HG03025 (cell line): ENCODE data around the gene ADSS1.
A peak's percentile ranks its signal among the peaks of the same experiment; 100 is the strongest.

Source experiments
- ATAC-seq: cut with Tn5 transposase; IDR thresholded peaks from one replicate; pipeline ENCODE4 v1.9.1; 2021; ENCODE audit warnings: mild to moderate bottlenecking, moderate library complexity; ENCODE audit not compliant: unreplicated experiment, low FRiP score

Gene ADSS1

GRCh38 chr14:104723651-104724406 is at the start of gene ADSS1:
Gene ADSS1, plus strand, starts transcription at chr14:104724229. Its CDS starts 42 bp downstream, at chr14:104724271.
- peak; percentile 51 for ATAC-seq

DNA sequence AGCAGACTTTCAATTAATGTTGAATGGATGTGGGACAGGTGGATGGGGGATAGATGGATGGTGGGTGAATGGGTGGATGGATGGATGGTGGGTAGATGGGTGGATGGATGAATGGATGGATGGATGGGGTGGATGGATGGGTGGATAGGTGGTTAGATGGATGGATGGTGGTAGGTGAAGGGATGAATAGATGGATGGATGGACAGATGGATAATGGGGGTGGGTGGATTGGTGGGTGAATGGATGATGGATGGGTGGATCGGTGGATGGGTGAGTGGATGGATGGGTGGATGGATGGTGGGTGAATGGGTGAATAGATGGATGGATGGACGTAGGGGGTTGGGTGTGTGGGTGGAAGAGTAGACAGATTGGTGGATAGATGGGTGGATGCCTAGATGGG is 48.6 kb upstream of the ADSS1 start:
- no peak for ATAC-seq

DNA sequence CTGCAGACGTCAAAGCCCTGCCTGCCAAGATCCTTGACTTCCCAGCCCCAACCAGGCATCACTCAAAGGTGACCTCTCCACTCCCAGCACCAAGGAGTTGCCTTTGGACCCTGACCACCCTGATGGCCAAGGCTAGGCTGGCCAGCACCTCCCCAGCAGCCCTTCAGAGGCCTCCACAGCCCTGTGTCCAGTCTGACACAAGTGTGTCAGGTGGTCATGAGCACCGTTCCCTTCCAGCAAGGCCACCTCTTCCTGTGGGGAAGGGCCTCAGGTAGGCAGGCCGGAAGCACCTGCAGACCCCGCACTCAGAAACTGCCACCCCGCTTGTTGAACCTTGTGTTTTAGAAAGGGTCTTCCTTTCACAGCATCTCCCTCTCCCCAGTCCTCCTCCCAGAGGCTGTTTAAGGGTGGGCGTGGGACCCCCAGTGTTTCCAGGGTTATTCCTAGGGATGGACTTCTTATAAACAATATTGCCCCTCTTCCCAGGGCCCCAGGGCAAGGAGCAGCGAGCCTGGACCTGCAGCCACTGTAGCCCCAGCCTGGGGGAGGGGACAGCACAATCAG is 47.8 kb upstream of the ADSS1 start:
- ATAC-seq = no peak

- no peak for ATAC-seq
Observed at GRCh38 chr14:104676694-104677511, 47.1 kb upstream of the ADSS1 start.

- ATAC-seq = peak; percentile 30
Observed at GRCh38 chr14:104677512-104678332, 46.3 kb upstream of the ADSS1 start.

- no peak for ATAC-seq
Observed at GRCh38 chr14:104678346-104678745, 45.7 kb upstream of the ADSS1 start.

DNA sequence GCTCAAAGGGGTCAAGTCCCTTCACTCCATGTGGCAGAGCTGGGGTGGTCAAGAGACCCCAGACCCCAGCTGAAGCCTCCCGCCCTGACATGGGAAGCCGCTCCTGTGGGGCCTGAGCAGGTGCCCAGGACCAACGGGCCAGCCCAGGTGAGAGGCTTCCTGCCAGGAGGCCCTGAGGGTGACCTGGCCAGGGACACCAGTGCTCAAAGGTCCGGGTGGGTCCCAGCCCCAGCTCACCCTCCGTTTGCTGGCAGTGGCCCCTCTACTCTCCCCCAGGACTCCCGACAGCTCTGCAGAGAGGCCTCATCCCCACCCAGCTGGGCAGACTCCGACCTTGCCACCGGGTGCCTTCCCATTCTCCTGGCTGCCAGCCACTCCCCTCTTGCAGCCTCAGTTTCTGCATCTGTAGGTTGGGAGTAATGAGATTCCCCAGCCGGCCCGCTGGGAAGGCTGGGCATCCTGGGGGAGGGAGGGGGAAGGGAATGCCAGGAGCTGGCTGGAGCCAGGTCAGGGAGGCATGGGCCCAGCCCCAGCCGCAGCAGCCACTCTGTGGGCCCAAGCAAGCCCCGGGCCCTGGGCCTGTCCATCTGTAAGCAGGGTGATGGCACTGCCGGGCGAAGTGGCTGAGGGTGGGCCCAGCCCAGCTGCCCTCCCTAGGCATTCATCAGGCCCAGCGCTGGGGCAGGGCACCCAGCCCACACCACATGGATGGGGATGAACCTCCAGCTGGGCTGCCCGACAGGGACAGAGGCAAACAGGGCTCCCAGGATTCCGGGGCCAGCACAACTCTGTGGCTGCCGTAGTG is 44.9 kb upstream of the ADSS1 start:
- ATAC-seq = no peak

DNA sequence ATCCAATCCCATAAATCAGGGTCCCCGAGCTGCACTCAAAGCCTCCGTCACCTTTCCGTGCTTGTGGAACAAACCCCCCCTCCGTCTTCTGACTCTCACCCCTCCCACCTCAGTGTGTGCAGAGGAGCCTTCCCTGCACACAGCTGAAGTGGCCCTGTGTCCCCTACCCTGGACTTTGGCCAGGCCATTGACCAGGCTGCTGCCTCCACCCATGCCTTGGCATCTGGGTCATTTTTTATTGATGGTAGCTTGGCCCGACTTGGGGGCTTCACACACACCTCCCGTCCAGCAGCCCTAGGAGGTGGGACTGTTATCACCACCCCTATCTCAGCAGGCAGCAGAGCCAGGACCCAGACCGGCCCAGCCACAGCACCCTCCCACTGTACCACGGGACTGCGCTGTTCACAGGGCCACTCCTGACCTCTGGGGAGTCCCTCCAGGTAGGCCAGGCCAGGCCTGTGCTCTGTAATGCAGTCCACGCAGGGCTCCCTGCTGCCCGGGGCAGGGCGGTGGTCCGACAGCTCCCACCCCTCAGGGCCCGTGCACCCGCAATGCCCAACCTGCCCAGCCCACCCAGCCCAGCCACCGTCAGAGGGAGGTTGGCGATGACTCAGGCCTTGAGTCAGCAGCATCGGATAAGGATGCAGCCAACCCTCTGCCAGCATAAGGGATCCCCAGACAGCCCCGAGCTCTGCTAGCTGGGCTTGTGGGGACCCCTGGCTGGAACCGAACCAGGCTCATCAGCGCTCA is 43.8 kb upstream of the ADSS1 start:
- no peak for ATAC-seq

DNA sequence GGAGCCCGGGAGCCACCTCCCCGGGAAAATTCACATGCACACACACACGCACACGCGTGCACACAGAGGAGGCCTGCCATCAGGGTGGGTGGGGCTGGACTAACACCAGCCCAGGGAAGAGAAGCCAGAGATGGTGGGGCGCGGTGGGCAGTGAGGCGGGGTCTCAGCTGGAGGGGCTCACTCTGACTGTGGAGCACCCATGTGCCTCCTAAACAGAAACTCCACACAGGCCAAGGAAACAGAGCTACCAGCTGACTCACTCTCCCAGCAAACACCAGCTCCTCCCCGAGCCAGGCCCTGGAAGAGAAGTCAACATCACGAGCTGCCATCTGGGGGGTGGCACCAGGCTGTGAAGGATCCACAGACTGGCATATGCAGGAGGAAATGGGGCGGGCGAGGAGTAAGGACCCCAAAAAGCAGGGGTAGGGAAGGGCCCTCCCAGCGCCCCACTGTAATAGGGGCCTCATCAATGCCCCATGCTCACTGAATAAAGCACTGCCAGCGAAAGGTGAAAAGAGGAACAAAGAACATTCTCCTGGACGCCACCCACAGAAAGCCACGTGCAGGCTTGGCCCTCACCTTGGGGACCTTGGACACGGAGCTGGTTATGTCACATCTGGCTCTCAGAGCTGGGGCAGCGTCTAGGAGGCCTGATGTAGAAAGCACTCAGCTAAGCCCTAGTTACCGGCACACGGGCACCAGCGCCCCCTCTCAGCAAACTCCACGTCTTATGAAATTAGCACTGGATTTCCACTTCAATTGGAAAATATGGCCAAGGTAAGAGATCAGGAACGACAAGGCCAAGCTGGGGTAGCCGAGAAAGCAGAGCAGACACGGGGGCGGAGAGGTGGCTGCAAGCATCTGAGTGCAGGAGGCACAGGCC is 43.0 kb upstream of the ADSS1 start:
- ATAC-seq = peak; percentile 47

DNA sequence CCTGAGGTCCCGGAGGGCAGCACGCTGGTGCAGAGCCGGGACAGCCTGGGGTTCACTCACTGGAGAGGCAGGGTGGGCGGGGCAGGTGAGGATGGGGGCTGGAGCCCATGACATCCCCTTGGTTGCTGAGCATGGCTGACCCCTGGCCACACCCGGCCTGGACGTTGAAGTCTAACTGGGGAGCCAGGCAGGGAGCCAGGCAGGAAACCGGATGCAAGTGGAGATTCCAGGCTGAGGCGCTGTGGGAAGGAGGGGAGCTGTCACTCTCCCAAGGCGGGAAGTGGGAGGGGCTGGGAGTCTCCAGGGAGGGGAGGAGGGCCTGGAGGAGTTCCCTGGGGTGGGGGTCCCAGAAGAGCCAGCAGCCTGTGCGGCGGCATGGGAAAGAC is 42.3 kb upstream of the ADSS1 start:
- no peak for ATAC-seq

DNA sequence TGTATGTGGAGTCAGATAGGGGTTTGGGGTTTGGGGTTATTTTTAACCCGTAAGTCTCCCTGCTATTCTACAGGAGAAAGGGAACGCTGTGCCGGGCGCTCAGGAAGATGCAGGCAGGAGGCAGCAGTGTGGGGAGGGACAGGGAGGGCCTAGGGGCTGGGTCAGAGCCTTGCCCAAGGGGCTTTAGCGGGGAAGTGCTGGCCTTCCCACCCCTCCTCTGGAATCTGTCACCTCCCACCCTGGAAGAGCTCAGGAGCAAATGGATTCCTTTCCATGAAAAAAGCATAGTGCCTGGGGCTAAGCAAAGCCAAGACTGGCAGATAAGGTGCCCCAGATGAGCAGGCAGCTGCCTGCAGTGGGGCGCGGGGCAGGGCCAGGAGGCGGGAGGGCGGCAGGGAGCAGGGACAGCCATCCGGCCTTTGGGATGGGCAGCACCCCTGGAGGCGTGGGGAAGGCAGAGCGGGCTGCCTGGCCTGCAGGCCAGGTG is 41.9 kb upstream of the ADSS1 start:
- no peak for ATAC-seq

DNA sequence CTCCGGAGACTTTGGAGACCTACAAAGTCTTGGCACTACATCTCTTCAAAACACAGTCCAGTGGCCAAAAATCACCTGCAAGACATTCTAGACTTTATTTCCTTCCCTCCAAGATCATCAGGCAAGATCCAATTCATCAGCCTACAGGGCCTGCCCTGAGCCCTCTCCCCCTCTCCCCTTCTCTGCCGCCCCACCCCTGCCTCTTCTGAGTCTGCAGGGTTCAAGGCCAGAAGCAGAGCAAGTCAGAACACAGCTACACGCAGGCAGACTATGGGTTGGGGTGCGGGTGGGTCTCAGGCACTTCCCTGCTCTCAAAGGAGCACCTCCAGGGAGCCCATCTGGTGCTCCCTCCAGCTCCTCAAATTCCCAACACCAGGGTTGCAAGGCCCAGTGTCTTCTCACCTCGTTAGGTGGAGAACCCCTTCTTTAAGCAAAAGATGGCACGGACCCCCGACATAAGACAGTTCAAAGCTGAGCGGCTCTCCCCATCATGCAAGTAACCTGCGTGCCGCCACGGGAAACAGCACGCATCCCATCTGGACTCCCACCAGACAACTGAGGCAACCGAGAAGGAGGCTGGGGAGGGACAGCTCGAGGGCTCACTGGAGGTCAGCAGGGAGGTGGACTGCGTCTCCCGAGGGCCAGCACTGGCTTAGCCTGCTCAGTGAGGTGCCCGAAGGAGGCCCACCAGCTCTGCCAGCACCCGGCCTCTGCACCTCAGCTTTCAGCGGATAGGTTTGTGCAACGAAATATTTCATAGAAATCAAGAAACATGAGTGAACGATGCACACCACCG is 40.2 kb upstream of the ADSS1 start:
- ATAC-seq = no peak

DNA sequence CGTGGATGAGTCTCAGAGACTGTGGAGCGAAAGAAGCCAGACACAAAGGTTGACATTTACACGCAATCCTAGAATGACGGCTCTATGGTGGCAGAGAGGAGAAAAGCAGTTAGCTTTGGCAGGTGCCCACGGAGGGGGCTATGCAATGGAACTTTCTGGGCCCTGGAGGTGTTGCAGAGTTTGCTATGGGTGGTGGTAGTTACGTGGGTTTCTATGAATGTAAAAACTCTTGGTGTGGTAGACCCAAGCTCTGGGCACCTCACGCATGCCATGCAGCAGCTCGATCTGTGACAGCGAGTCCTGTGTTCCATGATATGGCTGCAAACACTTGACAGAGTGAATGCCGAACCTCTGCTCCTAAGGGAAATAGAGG is 39.6 kb upstream of the ADSS1 start:
- ATAC-seq = no peak

GRCh38 chr14:104685216-104685997 is 38.6 kb upstream of the ADSS1 start:
- ATAC-seq = no peak

DNA sequence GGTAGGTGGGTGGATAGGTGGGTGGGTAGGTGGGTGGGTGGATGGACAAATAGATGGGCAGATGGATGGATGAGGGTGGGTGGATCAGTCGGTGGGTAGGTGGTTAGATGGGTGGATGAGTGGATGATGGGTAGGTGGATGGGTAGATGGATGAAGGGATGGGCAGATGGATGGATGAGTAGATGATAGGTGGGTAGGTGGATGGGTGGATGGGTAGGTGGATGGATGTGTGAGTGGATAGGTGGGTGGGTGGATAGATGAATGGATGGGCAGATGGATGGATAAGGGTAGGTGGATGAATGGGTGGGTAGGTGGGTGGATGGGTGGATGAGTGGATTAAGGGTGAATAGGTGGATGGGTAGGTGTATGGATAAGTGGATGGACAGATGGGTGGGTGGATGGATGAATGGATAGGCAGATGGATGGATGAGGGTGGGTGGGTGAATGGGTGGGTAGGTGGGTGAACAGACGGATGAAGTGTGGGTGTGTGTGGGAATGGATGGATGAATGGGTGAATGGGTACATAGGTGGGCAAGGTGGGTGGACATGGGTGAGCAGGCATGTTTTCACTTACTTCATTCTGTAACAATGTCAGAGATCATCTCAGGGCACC is 37.9 kb upstream of the ADSS1 start:
- no peak for ATAC-seq
